Left renal cortex interstitium (tissue), 4 donors: Measurements from ENCODE around the gene PKD2L2. TPM values are rescaled to one million over a fixed set of nuclear protein-coding genes. Genes with fewer than 3 reads are reported as not detected.
"Not testable (repeated sequence)": the region's sequence is repeated elsewhere in the genome, so short reads cannot be mapped to it uniquely, and the experiment has no call there.

Source experiments
- DNase-seq, 4 donors: peaks; one replicate each; pipeline ENCODE4 v3.0.0-alpha.2; 2013; ENCODE audit warnings: low read depth in 4 of 4, low spot score in 2 of 4, missing footprints in 1 of 4
- polyA plus RNA-seq, 4 donors: library from polyadenylated mRNA; unstranded; fragments of 120-200 nt; gene quantifications; one replicate each; pipeline ENCODE4 v1.2.1, GENCODE V29; 2013; ENCODE audit not compliant: insufficient read length in 4 of 4

Gene PKD2L2
- polyA plus RNA-seq, result under 1 TPM in 3 of 4 donors, not detected in 1; 0.31 to 0.84 (median 0.46) TPM

GRCh38 chr5:137888863-137889759 lies at the start of gene PKD2L2:
PKD2L2 (plus strand) TSS chr5:137889457; CDS start chr5:137889492, 35 bp downstream.
- DNase-seq, result peak; percentile 56 to 76 (median 69)

DNA sequence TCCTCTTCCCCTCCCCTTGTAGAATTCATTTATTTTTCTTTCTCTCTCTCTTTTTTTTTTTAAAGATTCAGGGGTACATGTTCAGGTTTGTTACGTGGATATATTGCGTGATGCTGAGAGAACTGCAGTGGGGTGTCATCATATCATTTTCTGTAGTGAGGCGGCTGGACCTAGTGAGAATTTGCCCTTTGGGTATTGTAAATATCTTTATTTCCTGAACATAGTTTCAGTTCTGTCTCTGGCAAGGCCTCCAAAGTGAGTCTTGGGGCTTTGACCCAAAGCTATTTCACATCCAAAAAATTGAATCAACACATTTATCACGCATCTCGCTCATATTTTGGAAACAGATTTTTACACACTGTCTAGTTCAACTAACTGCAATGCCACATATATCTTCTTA lies 47.0 kb upstream of the PKD2L2 start:
- no peak for DNase-seq

- DNase-seq, result no peak
These were observed 45.5 kb upstream of the PKD2L2 start for GRCh38 chr5:137843676-137844299.

DNA sequence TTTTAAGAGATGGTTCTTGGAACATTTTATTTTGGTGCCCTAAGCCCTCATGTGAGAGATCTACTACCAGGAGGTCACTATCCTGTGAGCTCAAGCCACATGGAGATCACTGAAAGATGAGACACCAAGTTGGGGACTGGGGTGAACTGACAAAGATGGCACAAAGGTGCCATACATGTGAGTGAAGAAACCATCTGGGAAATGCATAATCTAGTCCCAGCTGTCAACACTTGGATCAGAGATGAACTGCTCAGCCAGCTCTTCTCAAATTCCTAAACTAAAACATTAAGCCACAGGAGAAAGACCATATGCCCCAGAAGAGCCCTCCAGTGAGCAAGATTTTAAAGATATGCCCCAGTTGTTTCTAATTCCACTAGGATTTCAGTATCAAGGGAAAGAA lies 43.8 kb upstream of the PKD2L2 start:
- no peak for DNase-seq

GRCh38 chr5:137847687-137848086 lies 41.6 kb upstream of the PKD2L2 start:
- no peak for DNase-seq

GRCh38 chr5:137853165-137853564 lies 36.1 kb upstream of the PKD2L2 start:
- not testable (repeated sequence) for DNase-seq

GRCh38 chr5:137856201-137856600 lies 33.1 kb upstream of the PKD2L2 start:
- DNase-seq, result no peak

- no peak for DNase-seq
These were observed 32.1 kb upstream of the PKD2L2 start for GRCh38 chr5:137856916-137857862.

DNA sequence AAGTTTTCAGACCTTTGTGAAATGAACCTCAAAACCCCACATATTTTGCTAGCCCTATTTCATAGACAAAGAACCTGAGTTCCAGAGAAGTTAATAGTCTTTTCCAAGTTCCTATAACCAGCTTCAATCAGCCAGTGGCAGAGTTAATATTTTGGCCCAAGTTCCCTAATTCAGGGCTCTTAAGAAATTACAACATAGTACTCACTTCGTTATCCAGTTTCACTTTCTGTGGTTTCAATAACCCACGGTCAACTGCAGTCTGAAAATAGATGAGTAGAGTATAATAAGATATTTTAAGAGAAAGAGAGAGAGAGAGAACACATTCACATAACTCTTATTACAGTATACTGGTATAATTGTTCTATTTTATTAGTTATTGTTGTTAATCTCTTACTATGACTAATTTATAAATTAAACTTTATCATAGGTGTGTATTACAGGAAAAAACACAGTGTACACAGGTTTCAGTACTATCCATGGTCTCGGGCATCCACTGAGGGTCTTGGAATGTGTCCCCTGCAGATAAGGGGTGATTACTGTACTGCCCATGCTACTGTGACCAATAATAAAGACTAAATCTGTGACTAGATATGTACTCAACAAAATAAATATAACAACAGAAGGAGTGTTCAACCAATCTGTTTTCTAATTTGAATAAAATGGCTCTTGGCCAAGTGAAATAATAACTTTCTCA lies 30.9 kb upstream of the PKD2L2 start:
- no peak for DNase-seq

GRCh38 chr5:137858954-137859353 lies 30.3 kb upstream of the PKD2L2 start:
- DNase-seq, result no peak

DNA sequence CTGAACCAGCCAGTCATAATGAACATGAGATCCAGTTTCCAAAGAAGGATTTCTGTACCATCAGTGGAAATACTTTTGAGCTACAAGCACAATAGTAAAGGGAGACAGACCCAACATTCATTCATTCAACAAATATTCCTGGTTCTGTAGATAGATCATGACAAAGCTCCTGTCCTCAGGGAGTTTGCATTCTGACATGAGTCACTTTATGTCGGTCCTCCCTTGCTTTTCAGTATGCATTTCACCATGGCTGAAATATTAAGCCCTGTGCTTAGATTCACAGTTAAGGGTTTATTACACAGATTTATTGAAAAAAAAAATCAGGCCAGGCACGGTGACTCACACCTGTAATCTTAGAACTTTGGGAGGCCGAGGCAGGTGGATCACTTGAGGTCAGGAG lies 27.0 kb upstream of the PKD2L2 start:
- DNase-seq, result no peak

GRCh38 chr5:137863653-137864052 lies 25.6 kb upstream of the PKD2L2 start:
- DNase-seq, result not testable (repeated sequence)

DNA sequence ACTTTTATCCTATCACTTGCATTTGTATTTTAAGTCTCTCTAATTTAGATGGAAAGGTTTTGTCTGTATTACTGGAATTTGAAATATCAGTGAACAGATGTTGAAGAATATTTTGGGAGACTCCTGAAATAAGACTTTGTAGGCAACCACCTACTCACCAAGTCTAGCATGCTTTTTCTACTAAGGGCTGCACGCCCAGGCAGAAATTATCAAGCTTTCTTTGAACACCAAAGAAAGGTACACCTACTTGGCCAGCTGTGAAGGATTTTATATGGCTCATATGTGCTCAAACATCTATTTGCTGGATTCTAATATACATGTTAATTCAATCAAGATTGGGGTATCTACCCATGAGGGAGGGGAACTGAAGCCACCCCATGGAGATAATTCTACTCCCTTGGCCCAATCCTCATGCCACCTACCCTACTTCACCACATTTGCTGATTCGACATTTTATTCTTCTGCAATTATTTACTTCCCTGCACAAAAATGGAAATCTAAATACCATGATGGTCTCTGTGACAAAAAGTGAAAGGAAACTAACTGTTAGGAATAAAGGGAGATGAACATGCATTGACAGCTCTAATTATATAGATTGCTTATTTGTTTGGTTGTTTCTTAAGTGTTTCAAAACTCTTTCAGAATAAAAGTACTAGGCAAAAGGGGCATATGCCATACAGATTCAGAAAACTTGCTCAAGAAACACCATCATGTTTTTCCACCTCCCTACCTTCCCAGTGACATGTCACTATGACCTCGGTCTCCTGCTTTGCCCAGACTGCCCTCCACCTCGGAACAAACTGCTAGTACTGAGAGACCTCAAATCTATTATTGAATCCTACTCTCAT lies 22.5 kb upstream of the PKD2L2 start:
- no peak for DNase-seq

- no peak for DNase-seq
These were observed 21.6 kb upstream of the PKD2L2 start, which contains the start of gene MYOT for GRCh38 chr5:137867664-137868063. MYOT (plus strand) TSS chr5:137867860; CDS start chr5:137870652, 2,792 bp downstream.

DNA sequence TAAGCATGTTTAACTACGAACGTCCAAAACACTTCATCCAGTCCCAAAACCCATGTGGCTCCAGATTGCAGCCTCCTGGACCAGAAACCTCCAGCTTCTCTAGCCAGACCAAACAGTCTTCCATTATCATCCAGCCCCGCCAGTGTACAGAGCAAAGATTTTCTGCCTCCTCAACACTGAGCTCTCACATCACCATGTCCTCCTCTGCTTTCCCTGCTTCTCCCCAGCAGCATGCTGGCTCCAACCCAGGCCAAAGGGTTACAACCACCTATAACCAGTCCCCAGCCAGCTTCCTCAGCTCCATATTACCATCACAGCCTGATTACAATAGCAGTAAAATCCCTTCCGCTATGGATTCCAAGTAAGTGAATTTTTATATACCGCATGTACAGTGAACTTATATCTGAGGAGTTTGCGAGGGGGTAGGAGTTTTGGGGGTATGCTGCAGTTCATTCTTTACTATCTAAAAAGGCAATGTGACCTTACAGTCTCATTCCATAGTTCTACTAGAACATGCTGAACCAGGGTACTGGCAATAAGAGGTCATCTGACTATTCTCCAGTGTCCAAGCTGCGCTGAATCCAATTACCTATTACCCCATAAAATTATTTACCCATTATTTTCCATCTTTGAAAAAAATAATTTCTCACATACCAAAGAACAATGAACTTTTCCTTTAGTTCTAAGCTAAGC lies 18.5 kb upstream of the PKD2L2 start:
- DNase-seq, result no peak

- no peak for DNase-seq
These were observed 17.7 kb upstream of the PKD2L2 start for GRCh38 chr5:137871571-137871970.

DNA sequence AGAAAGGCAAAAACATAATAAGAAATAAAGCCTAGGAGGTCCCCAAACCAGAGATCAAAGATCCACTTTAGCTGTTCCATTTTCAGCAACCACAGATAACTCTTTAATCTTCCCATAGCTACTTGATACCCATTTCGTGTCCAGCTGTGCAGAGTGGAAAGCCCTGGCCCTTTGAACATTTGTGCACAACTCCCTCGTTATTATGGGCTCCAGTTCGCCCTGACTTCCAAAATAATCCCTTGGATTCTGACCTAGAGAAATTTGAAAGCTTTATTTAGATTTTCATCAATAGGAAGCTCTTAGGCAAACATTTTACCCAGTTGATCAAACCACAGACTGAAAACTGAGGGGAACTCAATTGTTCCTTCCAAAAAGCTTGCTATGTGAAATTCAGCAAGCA lies 16.8 kb upstream of the PKD2L2 start:
- DNase-seq, result no peak

GRCh38 chr5:137876101-137876500 lies 13.2 kb upstream of the PKD2L2 start:
- DNase-seq, result no peak

- DNase-seq, result no peak
These were observed 8.9 kb upstream of the PKD2L2 start for GRCh38 chr5:137880313-137880712.
